Natural killer cell (primary cell): ENCODE measurements around the gene SF3B2. TPM values are rescaled to one million over a fixed set of nuclear protein-coding genes. Genes with fewer than 3 reads are reported as not detected.

Experiments
- ATAC-seq, 3 donors: fragments of 150-1000 bp in 2 of 3; fragments of 200-7000 bp in 1 of 3; cut with Tn5 transposase; 1 replicate in 1 of 3; 2 replicates in 2 of 3; pipeline ENCODE4 v1.10.0; 2021; ENCODE audit warnings: mild to moderate bottlenecking in 2 of 3, moderate library complexity in 2 of 3
- DNase-seq, 2 donors: peaks; one replicate each; pipeline versions ENCODE4 v3.0.0 to v3.0.0-alpha.2; 2013 to 2021; ENCODE audit warnings: mixed read lengths in 1 of 2
- H3K27ac ChIP-seq: one replicate; pipeline ENCODE4 v1.5.1; 2013; ENCODE audit warnings: mild to moderate bottlenecking, low read length
- H3K27me3 ChIP-seq: one replicate; pipeline ENCODE4 v1.6.1; 2013; ENCODE audit warnings: low read length; ENCODE audit not compliant: control insufficient read depth, insufficient read depth
- H3K36me3 ChIP-seq: one replicate; pipeline ENCODE4 v1.6.1; 2013; ENCODE audit warnings: low read length; ENCODE audit not compliant: control insufficient read depth, insufficient read depth
- H3K4me1 ChIP-seq: one replicate; pipeline ENCODE4 v1.6.1; 2013; ENCODE audit warnings: low read length; ENCODE audit not compliant: control insufficient read depth, insufficient read depth
- H3K4me3 ChIP-seq: one replicate; pipeline ENCODE4 v1.5.1; 2013; ENCODE audit warnings: low read length
- H3K9me3 ChIP-seq: one replicate; pipeline ENCODE4 v1.6.1; 2013; ENCODE audit warnings: low read length; ENCODE audit not compliant: control insufficient read depth, insufficient read depth
- H3K27ac Mint-ChIP-seq, 2 donors: one replicate each; pipeline ENCODE4 v1.8.0; 2022; ENCODE audit warnings: mild to moderate bottlenecking in 2 of 2, mixed read lengths in 2 of 2, moderate library complexity in 1 of 2
- H3K27me3 Mint-ChIP-seq, 2 donors: one replicate each; pipeline ENCODE4 v1.8.0; 2022; ENCODE audit warnings: low read depth in 2 of 2, mixed read lengths in 2 of 2
- H3K36me3 Mint-ChIP-seq: one replicate; pipeline ENCODE4 v1.8.0; 2022; ENCODE audit warnings: mixed read lengths
- H3K4me1 Mint-ChIP-seq, 2 donors: one replicate each; pipeline ENCODE4 v1.8.0; 2022; ENCODE audit warnings: mixed read lengths in 2 of 2
- H3K4me3 Mint-ChIP-seq: one replicate; pipeline ENCODE4 v1.8.0; 2022; ENCODE audit warnings: mild to moderate bottlenecking, moderate library complexity, mixed read lengths
- H3K9me3 Mint-ChIP-seq, 2 donors: one replicate each; pipeline ENCODE4 v1.8.0; 2022; ENCODE audit warnings: mixed read lengths in 2 of 2
- WGBS: methylation state at CpG from one replicate; pipeline ENCODE4 v1.1.7; 2013; ENCODE audit warnings: missing lambda C conversion rate; ENCODE audit not compliant: insufficient coverage; 5-methylcytosine and 5-hydroxymethylcytosine counted together
- intact Hi-C: fragments of 100-400 bp; cut with micrococcal nuclease; formaldehyde crosslinking; loops from one replicate; pipeline ENCODE4 v1.14.2; 2022
- total RNA-seq, 4 donors: library from RNA; stranded (reverse); fragments of 120-200 nt in 1 of 4; gene quantifications; one replicate each; pipeline versions ENCODE4 v1.2.3 to v1.2.4, GENCODE V29; 2013 to 2022
- TF ChIP-seq, protein P1 (sequence below): fragments of 200-600 bp; IDR thresholded peaks from one replicate; pipeline ENCODE4 v1.8.0; 2022; ENCODE audit warnings: antibody characterized with exemption

The SF3B2 gene
- total RNA-seq, 3 donors from 2014 or later (not counting 1 experiment from before 2014, with no cell fraction given), result 249 to 269 (median 253) TPM

DNA sequence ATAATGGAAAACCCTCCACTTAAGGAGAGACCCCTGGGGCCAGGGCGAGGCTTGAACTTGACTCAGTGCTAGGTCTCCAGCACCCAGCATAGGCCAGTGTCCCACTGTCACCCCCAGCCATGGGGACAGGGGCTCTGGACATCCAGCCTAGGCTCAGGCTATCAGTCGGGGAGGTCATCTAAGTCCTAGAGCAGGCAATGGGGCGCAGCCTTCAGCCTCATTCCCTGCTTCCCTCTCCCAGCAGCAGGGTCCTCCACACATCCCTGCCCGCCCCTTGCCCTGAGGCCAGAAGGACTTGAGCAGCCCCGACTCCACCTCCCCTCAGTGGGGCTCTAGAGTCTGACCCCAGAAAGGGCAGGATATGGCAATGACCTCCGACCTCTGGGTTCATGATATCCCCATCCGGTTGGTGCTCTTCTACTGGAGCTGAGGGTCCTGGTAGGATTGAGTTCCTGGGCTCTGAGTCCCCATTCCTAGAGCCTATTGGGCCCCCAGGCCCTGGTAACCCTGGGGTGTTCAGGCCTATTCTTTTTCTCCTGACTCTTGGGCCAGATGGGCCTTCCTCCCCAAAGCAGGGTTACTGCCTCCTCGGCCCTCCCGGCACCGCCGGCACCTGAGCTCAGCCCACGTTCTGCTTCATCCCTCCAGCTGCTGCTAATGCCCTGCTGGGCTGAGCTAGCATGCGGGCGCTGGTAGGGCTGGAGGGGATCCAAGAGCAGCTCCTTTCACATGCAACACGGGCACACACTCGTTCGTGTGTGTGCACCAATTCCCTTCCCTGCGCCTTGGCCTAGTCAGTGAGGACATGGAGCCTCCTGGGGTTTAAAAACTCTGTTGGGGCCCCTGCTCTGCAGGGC, 36.0 kb upstream of the SF3B2 start:
- no peaks in the 10 kb centered on the region for H3K27me3 Mint-ChIP-seq
- intact Hi-C loops, result no loop called here
- no peaks in the 10 kb centered on the region for H3K9me3 Mint-ChIP-seq
- H3K4me3 Mint-ChIP-seq, result no peak overlapping the region
- TF ChIP-seq, protein P1, sequence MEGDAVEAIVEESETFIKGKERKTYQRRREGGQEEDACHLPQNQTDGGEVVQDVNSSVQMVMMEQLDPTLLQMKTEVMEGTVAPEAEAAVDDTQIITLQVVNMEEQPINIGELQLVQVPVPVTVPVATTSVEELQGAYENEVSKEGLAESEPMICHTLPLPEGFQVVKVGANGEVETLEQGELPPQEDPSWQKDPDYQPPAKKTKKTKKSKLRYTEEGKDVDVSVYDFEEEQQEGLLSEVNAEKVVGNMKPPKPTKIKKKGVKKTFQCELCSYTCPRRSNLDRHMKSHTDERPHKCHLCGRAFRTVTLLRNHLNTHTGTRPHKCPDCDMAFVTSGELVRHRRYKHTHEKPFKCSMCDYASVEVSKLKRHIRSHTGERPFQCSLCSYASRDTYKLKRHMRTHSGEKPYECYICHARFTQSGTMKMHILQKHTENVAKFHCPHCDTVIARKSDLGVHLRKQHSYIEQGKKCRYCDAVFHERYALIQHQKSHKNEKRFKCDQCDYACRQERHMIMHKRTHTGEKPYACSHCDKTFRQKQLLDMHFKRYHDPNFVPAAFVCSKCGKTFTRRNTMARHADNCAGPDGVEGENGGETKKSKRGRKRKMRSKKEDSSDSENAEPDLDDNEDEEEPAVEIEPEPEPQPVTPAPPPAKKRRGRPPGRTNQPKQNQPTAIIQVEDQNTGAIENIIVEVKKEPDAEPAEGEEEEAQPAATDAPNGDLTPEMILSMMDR, result no peak
- H3K27ac Mint-ChIP-seq, result peak overlapping the region in 1 of 2 donors; percentile 70
- H3K4me1 Mint-ChIP-seq, result peaks cover 13 to 20% of the 10 kb centered on the region in 2 donors
- H3K9me3 ChIP-seq, result no peaks in the 10 kb centered on the region
- peaks cover 18% of the 10 kb centered on the region for H3K4me1 ChIP-seq
- no peaks in the 10 kb centered on the region for H3K36me3 Mint-ChIP-seq
- no peaks in the 10 kb centered on the region for H3K36me3 ChIP-seq
- ATAC-seq, result no peak
- H3K27ac ChIP-seq, result no peak overlapping the region
- H3K4me3 ChIP-seq, result no peak overlapping the region
- peaks cover 15% of the 10 kb centered on the region for H3K27me3 ChIP-seq
- DNase-seq, result no peak
- WGBS, result 92% methylated on average over 18 of the region's 18 CpGs

DNA sequence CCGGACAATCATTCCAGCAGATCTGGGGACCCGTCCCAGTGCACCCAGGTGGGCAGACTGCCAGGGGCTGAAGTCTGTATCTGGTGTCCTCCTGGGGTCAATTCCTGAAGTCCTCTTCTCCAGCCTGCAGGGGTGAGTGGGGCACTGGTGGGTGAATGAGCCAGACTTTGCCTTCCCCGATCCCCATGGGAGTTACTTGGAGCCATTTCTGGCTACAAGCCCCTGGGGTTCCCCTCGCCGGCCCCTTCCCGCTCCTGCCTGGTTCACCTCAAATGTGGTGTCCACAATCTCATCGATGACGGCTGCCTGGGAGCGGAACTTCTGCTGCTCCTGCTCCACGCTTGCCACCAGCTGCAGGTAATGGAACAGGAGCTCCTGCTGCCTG, 35.4 kb upstream of the SF3B2 start:
- DNase-seq (no peak), ATAC-seq (no peak)
- Mint-ChIP-seq H3K4me1 (peaks cover 20 to 26% of the 10 kb centered on the region in 2 donors), H3K4me3 (no peak overlapping the region), H3K27me3 (no peaks in the 10 kb centered on the region), H3K27ac (peak overlapping the region in 1 of 2 donors; percentile 70), H3K9me3 (no peaks in the 10 kb centered on the region), H3K36me3 (no peaks in the 10 kb centered on the region)
- no peak overlapping the region for H3K27ac ChIP-seq
- no peaks in the 10 kb centered on the region for H3K36me3 ChIP-seq
- H3K4me1 ChIP-seq, result peaks cover 25% of the 10 kb centered on the region
- H3K9me3 ChIP-seq, result no peaks in the 10 kb centered on the region
- TF ChIP-seq, protein P1, result no peak
- H3K4me3 ChIP-seq, result no peak overlapping the region
- peaks cover 9% of the 10 kb centered on the region for H3K27me3 ChIP-seq
- intact Hi-C loops, result no loop called here
- 91% methylated on average over 10 of the region's 10 CpGs for WGBS

DNA sequence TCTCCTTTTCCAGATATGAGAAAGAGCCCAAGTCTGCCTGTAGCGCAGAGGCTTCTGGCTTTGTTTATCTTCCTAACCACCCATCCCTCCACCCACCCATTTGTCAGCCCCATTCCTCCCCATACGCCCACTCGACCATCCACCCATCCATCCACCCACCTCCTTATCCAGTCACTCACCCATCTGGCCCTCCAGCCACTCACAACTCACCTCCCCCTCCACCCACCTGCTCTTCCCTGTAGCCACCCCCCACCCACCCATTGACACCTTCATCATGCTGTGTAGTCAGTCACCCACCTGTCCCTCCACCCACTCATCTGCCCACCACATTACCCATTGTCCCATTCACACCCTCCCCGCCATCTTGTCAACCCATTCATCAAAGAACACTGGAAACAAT, 34.8 kb upstream of the SF3B2 start:
- intact Hi-C loops, result no loop called here
- WGBS, result 82% methylated on average over 4 of the region's 4 CpGs
- DNase-seq (no peak), ATAC-seq (no peak)
- H3K9me3 Mint-ChIP-seq, result no peaks in the 10 kb centered on the region
- H3K27me3 ChIP-seq, result peaks cover 6% of the 10 kb centered on the region
- no peak overlapping the region for H3K27ac ChIP-seq
- H3K4me3 ChIP-seq, result no peak overlapping the region
- H3K36me3 Mint-ChIP-seq, result no peaks in the 10 kb centered on the region
- peaks cover 26% of the 10 kb centered on the region for H3K4me1 ChIP-seq
- peaks cover 0 to under 1% of the 10 kb centered on the region in 2 donors for H3K27me3 Mint-ChIP-seq
- no peaks in the 10 kb centered on the region for H3K36me3 ChIP-seq
- peaks cover 25 to 32% of the 10 kb centered on the region in 2 donors for H3K4me1 Mint-ChIP-seq
- no peak overlapping the region for H3K4me3 Mint-ChIP-seq
- TF ChIP-seq, protein P1, result no peak
- H3K9me3 ChIP-seq, result no peaks in the 10 kb centered on the region
- H3K27ac Mint-ChIP-seq, result peak overlapping the region in 1 of 2 donors; percentile 16
